HG02610 (cell line): ENCODE data around the gene CNTN5.

Source experiments
- ATAC-seq: cut with Tn5 transposase; IDR thresholded peaks from one replicate; pipeline ENCODE4 v1.9.1; 2021; ENCODE audit warnings: mild to moderate bottlenecking, moderate library complexity; ENCODE audit not compliant: unreplicated experiment

Gene CNTN5

DNA sequence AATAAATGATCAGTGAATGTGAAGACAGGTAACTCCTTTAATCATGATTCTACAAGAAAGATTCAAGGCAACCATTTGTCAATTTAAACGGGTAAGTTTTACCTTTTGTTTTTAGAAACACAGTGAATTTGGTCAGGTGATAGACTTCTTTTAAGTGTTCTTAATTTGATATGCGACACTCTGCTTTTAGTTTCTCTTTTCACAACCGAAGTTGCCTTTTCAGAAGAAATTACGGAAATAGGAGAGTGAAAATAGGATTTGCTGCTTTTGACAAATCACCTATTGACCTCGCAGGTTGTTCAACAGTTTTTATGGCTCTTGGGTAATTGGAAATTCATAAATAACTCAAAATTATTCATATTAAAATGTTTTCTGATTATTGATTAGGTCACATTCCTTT is 142.1 kb downstream of the CNTN5 start:
- ATAC-seq: no peak

DNA sequence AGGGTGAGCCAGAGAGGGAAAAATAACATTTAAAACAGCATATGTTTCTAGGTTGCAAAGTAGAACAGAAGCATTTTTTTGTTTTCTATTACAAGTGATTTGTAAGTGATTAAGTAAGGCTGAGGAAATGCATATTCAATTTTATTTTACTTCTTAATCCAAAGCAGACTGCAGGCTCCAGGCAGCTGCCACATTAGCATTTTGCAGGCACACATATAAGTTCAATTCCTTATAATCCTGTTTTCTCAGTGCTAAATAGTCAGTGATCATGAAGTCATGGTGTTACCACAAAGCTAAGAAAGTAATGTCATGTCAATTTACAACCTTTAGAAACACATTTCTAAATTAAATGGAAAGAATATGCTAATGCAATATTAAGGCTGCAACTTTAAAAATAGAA is 149.8 kb downstream of the CNTN5 start:
- no peak for ATAC-seq

DNA sequence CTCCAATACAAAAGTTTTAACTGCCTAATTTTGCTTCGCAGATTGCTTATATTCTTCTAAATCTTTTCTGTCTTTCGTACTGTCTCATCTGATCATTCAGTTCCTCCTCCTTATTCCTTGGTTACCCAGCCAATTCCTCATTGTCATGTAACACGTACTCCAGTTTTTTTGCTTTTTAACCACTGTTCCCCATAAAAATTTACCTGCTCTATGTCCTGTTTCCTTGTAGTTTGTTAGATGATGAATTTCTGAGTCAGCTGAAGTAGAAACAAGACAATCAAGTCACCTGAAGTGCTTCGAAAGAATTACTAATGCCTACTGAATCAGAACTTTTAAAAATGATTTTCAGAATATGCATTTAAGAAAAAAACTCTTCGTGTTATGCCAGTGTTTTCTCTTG is 150.6 kb downstream of the CNTN5 start:
- ATAC-seq: no peak

DNA sequence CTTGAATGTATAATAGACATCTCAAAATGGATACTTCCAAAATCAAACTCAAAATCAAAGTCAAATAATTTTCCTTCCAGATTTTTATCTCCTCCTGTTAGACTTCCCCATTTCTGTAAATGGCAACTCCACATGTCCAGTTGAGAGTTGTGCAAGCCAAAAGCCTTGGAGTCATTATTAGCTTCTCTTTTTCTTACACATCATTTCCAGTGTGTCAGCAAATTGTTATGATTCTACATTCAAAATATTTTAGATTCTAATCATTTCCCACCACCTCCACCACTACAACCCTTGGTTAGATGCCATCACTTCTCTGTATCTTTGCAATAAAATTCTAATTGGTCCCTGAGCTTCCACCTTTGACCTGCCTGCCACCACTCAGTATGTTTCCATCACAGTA is 155.7 kb downstream of the CNTN5 start:
- no peak for ATAC-seq

DNA sequence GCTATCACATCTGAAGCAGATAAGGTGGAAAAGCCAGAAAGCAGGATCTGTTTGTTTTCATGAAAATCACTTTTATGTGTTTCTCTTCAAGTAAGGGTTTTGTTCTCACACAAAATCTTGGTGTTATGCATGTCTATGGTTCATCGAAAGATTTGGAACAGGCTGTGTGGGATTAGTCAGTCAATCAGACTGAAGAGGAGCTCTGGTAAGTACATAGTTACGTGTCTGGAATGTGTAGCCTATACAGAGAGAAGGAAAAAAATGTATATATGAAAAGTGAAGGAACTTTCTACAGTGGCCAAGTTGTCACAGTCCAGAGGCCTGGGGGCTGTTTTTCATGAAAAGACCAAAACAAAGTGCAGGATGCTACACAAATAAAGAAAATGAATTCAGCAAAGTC is 156.7 kb downstream of the CNTN5 start:
- no peak for ATAC-seq

DNA sequence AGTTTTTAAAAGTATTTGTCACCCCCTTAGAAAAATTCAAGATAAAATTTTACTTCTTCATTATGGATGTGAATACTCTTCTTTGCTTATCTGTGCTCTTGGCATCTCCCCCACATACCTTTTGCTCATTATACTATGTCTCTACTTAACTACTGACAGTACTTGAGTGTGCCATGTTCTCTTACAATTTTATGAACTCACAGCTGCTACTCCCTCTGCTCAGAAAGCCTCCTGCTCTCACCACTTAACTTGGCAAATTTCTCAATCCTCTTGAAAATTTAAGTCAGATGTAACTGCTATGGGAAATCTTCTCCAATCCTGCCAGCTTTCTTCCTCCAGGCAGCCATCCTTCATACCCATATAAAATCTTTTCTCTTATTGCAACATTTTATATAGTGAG is 163.4 kb downstream of the CNTN5 start:
- no peak for ATAC-seq

DNA sequence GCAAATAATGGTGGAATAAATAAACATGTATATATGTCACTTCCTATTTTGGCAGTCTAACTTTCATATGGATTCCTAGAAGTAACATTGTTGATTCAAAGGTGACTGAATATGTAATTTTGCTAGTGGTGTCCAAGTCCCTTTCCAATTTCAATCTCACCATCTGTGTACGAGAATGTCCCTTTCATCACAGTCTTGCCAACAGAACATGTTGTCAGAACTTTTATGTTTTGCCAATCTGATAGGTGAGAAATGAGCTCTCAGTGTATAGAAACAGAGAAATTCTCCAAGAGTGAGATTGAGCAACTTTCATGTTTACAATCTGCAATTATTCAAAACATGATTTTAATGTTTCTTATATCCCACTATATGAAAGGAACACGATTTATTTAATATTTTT is 167.5 kb downstream of the CNTN5 start:
- ATAC-seq: no peak

DNA sequence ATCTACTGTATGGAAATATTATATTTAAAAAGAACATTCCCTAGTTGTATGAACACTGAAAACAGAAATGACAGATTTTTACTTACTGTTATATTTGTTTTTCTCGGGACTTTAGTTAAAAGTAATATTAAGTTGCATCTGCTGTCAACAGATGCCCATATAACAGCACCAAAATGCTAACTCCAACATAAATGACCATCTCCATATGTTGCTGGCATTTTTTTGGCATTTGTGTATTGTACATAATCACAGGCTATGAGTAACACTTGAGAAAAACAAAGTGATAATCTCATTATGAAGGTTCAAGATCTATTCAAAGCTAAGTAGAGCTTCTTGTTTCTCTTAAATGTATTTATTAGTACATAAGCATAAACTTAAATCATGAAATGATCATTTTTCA is 172.0 kb downstream of the CNTN5 start:
- no peak for ATAC-seq

DNA sequence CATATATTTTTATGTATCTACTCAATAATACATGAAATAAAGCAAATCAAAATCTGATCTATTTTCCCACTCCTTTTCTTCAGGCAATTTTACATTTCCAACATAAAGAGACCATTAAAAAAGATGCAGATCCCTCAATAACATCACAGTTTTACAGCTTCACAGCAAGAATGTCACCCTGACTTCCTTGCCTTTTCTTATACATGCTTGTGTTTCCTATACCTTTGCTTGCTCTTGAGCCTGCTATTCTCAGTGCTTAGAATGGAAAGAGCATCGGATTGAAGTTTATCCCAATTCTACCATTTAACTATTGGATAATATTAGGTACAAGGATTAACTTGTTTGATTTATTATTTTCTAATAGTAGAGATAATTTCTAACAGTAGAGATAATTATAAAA is 176.7 kb downstream of the CNTN5 start:
- ATAC-seq: no peak

DNA sequence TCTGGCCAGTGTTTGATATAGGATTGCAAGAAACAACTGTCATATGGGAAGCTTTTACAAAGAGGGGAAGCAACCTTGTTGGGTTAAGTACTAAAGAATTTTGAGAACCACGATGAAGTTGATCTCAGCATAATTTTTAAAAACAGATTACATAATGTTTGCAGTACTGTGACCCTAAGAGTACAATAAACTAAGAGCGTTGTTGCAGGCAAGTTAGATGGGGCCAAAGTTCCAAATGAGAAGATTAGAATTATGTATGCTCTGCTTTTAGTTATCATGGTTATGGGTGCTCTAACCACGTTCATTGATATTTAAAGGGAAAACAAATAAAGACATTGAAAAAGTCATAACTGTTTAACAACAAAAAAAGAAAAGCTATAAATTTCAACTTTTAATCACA is 177.5 kb downstream of the CNTN5 start:
- no peak for ATAC-seq

DNA sequence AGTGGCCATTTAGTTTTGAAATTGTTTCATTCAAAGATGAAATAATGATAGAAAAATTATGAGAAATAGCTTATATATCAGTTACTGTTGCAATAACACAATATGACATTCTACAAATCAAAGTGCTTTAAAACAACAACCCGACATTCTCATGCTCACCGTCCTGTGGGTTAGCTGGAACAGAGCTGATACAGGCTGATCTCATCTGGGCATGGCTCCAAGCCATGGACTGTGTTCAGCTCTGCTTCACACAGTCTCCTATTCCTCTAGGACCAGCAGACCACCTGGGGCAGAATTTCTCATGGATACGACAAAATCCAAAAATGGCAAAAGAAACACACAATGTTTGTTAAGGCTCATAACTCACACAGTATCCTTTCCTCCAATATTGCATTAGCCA is 178.6 kb downstream of the CNTN5 start:
- ATAC-seq: no peak

DNA sequence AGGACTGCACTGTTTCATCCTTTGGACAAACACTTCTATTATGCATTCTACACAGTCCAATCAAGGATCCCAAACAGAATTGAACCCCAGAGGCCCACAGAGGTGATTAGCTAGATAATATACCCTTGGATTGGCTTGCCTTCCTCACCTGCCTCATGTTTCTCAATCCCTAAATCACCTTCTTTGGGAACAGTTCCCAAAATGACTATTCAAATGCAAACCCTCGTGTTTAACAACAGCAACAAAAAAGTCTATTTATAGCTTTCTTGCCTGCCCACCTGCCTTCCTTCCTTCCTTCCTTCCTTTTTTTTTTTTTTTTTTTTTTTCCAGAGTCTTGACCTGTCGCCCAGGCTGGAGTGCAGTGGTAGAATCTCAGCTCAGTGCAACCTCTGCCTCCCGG is 180.0 kb downstream of the CNTN5 start:
- ATAC-seq: no peak

DNA sequence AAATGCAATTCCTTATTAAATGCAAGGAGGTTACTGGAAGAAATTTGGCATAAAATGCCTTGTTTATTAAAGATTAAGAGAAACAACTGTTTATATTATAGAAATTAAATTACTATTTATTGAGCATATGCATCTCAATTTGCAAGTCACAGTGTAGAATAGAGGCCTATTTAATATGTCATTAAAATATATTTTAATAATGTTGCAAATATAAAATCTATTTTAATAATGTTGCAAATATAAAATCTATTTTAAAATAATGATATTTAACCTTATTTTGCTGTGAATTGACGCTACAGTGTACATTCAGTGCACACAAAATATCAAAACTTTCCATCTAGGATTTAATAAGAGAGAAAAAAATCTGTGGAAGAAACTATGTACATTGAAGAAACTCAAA is 188.1 kb downstream of the CNTN5 start:
- ATAC-seq: no peak

DNA sequence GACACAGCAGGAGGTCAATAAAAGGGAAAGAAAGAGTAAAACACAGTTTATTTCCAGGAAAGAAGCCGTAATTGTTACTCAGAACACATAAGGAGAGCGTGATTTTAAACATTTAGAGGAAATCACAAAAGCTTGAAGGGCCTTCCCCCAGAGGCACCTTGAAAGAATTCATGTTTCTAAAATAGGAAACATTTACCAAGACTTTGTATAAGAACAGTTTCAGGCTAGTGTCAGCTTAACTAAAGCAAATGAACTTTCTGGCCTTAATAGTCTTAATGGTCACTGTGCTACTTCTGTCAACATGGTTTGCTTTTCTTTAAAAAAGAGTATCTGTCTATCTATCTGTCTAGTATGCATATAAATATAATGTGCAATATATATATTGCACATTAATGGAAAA is 208.8 kb downstream of the CNTN5 start:
- no peak for ATAC-seq

DNA sequence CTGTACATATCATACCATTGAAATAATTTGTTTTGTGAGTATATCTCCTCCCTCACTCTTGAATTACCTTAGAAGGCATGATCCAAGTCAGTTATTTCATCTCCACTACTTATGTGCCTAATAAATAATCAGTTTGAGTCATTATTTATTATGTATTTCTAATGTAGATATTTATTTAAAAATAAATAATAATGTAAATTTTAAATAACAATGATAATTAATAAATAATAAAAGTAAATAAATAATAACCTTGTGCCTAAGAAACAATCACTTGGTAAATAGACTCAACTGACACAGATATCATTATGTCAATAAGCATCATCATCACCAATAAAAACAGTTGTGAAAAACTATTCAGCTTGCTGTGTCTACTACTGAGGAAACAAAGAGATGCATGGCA is 213.8 kb downstream of the CNTN5 start:
- no peak for ATAC-seq

DNA sequence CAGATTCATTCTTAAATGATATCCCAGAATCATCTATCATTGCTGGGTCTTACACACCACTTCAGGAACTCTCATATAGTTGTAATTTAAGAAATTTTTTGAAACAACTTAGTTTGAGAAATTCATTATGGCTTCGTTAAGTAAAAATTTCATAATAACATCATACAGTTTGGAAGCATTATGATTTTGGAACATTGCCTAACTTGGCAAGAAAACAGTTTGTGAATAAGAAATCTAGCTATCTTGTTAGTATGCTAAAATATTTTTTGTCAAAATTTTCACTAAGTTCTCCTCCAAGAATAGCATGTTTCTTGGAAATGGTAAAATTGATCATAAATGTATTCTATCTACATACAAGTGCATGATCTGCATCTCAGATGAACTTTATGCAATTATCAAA is 217.7 kb downstream of the CNTN5 start:
- ATAC-seq: no peak

DNA sequence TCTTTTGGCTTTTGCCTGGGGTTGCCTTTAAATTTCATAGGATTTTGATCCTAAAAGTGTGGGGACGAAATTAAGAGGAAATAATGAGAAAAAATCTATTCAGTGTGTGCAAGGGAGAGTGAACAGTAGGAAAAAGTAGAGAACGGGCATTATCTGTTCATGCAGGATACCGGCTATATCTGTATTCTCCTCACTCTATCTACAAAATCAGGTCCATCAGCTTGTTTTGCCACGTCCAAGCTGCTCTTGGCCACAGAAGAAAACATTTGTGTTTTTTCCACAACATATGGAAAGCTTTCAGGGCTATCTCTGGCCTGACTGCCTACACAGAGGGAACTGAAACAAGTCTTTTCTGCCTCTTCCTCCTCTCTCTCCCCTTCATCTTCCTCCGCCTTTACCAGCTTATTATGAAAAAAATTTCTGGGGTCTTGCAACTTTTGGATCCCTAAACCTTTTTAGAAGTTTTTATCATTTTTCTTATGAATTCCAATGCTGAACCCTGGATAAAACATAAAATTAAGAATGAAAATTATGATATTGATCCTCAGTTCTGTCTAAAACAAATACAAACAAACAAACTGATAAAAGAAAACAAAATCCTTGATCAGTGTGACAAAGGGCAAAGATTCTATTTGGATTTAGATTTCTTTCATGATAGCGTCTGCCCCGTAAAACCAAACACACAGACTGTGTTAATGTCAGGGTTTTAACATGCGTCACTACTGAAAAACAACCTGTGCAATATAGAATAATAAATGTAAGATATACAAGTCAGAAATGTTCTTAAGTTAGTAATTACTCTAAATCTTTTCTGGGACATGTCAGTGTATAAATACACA is 219.7 kb downstream of the CNTN5 start:
- ATAC-seq: no peak

DNA sequence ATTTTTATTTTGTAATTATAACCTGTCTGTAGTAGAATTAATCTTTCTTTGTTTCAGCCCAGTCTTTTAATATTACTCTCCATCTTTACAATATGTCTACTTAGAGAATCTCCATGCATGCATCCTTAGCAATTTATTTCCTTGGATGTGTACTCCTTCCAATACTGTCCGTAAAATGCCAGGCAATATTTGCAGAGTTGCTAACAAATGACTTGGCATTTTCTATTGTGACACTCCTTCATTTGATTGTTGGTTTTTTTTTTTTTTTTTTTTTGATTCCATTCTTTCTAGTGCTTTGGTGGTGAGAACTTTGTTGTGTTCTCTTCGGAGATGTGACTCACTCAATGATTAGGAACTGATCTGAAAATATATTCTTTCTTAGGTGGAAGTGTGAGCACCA is 220.3 kb downstream of the CNTN5 start:
- ATAC-seq: no peak

DNA sequence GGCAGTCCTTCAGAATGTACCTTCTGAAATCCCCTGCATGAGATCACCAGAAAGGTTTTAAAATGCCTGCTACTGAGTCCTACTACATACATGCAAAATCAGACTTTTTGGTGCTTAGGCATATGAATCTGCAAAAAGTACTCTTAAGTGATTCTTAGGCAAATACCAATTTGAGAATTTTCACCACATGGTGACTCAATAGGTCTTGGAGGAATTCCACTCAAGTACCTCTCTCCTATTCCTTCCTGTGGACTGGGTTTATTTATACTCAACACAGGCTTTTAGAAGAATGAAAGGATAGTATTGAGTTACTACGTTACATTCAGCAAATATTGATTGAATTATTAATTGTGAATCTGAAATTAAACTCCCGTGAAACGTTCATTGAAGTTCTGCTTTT is 223.9 kb downstream of the CNTN5 start:
- ATAC-seq: no peak

DNA sequence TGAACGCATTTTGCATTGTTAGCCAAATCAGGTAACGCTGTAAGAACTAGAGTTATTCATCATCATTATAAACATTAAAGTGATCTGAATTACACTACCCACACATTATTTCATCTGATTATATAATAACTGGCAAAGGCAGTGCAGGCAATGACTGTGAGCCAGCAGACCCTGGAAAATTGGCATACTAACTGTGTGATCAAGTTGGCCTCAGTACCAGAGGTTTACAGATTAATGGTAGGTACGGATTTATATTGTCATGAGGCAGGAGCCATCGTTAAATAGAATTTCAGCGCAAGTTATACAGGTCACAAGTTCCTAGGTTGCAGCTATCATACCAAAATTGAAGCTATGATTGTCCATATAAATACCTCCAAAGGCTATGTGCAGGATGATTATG is 225.4 kb downstream of the CNTN5 start:
- no peak for ATAC-seq

DNA sequence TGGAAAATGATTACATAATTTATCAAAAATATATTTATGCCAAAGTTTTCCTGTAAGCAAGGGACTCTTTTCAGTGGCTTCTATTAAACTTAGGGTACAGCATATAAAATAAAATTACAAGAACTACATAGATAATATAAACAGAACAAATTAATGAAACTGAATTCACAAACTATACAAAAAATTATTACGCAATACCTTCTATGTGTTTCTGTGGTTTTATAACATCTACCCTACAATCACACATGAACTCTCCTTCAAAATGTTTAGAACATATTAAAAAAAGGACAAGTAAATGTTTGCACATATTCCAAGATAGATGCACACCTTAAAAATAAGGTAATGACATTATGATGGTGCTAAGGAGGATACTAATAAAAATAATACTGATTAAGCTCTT is 235.9 kb downstream of the CNTN5 start:
- no peak for ATAC-seq

DNA sequence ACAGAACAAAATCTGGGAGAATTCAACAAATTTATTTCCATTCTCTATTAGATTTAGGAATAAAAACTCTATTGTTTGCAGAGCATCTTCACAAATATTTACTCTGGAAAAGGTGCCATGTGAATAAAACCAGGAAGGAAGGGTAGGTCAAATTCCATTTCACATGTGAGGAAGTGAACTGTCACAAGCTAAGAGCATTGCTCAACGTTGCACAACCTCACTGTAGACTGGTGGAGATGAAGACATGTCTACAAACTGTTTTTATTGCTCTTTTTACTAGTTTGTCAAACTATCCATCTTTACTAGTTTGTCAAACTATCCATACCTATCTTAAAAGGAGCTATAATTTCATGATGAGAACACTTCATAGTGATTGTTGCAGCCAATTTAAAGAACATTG is 236.4 kb downstream of the CNTN5 start:
- no peak for ATAC-seq

DNA sequence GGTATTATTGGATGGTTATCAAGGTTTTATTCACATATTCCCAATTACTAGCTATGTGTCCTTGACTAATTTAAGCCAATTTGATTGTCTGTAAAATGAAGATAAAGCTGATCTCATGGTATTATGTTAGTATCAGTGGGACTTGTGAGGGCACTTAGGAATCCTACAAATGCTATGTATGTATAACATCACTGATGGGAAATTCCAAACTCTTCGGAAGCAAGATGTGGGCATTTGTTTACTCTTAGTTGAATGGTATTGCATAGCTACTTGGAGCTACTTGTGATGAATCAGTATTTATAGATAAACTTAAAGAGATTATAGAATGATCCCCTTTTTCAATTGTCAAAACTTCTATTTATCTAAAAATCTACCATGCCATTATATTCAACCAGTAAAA is 239.9 kb downstream of the CNTN5 start:
- no peak for ATAC-seq
